MM.1S (cell line): ENCODE results near the gene PPM1B.

Experiments
- CTCF ChIP-seq: fragments of 300-600 bp; sonication (generic); IDR thresholded peaks from 2 replicates; pipeline ENCODE4 v1.5.1; 2016; ENCODE audit warnings: antibody characterized with exemption, low read length, mixed read lengths
- EZH2 ChIP-seq: fragments of 300-600 bp; sonication (generic); optimal IDR thresholded peaks from 2 replicates; pipeline ENCODE3; 2017; ENCODE audit warnings: low read depth, mild to moderate bottlenecking, antibody characterized with exemption, low read length, mixed read lengths
- EZH2phosphoT487 ChIP-seq: fragments of 300-600 bp; sonication (generic); IDR thresholded peaks from 2 replicates; pipeline ENCODE4 v1.6.1; 2018; ENCODE audit warnings: antibody characterized with exemption, low read length

GRCh38 chr2:44226753-44227152 lies 58.1 kb downstream of the PPM1B start:
- no peak for TF ChIP-seq EZH2
- TF ChIP-seq EZH2phosphoT487 = no peak
- TF ChIP-seq CTCF = no peak
